CD4-positive, alpha-beta memory T cell (primary cell): ENCODE data around the gene EEF1AKMT4. TPM values are rescaled to one million over a fixed set of nuclear protein-coding genes. Genes with fewer than 3 reads are reported as not detected.
"Not testable (repeated sequence)": the region's sequence is repeated elsewhere in the genome, so short reads cannot be mapped to it uniquely, and the experiment has no call there.

Experiments
- CTCF ChIA-PET: fragments of 350-600 bp; sonication (Branson Sonifier 250); formaldehyde crosslinking; loops from one replicate; lab custom pipeline; 2021; ENCODE audit warnings: inconsistent platforms; ENCODE audit not compliant: partially characterized antibody; lab: Charles Lee
- POLR2A ChIA-PET: fragments of 350-600 bp; sonication (Branson Sonifier 250); formaldehyde crosslinking; loops from one replicate; lab custom pipeline; 2021; ENCODE audit not compliant: partially characterized antibody; lab: Charles Lee
- DNase-seq, 5 donors: peaks; one replicate each; pipeline versions ENCODE4 v3.0.0 to v3.0.0-alpha.2; 2020 to 2022; ENCODE audit warnings: mixed read lengths in 1 of 5
- H3K27ac ChIP-seq: one replicate; pipeline ENCODE4 v1.7.0; 2013; ENCODE audit warnings: low read depth, low read length
- H3K27me3 ChIP-seq: 2 replicates; pipeline ENCODE4 v1.7.0; 2013; ENCODE audit warnings: mild to moderate bottlenecking, low read length, moderate library complexity; ENCODE audit not compliant: insufficient read depth
- H3K36me3 ChIP-seq: 2 replicates; pipeline ENCODE4 v1.7.0; 2013; ENCODE audit warnings: mild to moderate bottlenecking, low read length, moderate library complexity; ENCODE audit not compliant: insufficient read depth
- H3K4me1 ChIP-seq: 2 replicates; pipeline ENCODE4 v1.7.0; 2013; ENCODE audit warnings: mild to moderate bottlenecking, low read length, moderate library complexity; ENCODE audit not compliant: insufficient read depth
- H3K4me3 ChIP-seq, 2 donors: one replicate each; pipeline ENCODE4 v1.7.0; 2013; ENCODE audit warnings: low read length in 2 of 2, mild to moderate bottlenecking in 1 of 2
- H3K9me3 ChIP-seq, 2 donors: one replicate each; pipeline ENCODE4 v1.7.0; 2013; ENCODE audit warnings: low read length in 2 of 2, control low read depth in 1 of 2; ENCODE audit not compliant: control insufficient read depth in 1 of 2
- H3K27ac Mint-ChIP-seq, 7 donors: one replicate each; pipeline ENCODE4 v1.8.0; 2020 to 2021; ENCODE audit warnings: mixed read lengths in 7 of 7, mild to moderate bottlenecking in 6 of 7, inconsistent platforms in 3 of 7, moderate library complexity in 3 of 7
- H3K27me3 Mint-ChIP-seq, 2 donors: one replicate each; pipeline ENCODE4 v1.8.0; 2020 to 2021; ENCODE audit warnings: mixed read lengths in 2 of 2
- H3K36me3 Mint-ChIP-seq, 2 donors: one replicate each; pipeline ENCODE4 v1.8.0; 2020 to 2021; ENCODE audit warnings: mixed read lengths in 2 of 2, inconsistent platforms in 1 of 2, mild to moderate bottlenecking in 1 of 2
- H3K4me1 Mint-ChIP-seq, 4 donors: one replicate each; pipeline ENCODE4 v1.8.0; 2020 to 2021; ENCODE audit warnings: mixed read lengths in 4 of 4, mild to moderate bottlenecking in 1 of 4
- H3K4me3 Mint-ChIP-seq, 8 donors: one replicate each; pipeline ENCODE4 v1.8.0; 2020 to 2021; ENCODE audit warnings: mixed read lengths in 8 of 8, mild to moderate bottlenecking in 7 of 8, moderate library complexity in 6 of 8, inconsistent platforms in 3 of 8
- H3K9me3 Mint-ChIP-seq, 8 donors: one replicate each; pipeline ENCODE4 v1.8.0; 2020 to 2021; ENCODE audit warnings: mixed read lengths in 8 of 8, mild to moderate bottlenecking in 5 of 8, inconsistent platforms in 3 of 8, moderate library complexity in 1 of 8
- intact Hi-C: fragments of 100-400 bp; cut with micrococcal nuclease; formaldehyde crosslinking; loops from one replicate; pipeline ENCODE4 v1.15.1; 2023
- polyA plus RNA-seq, 2 donors: library from polyadenylated mRNA; unstranded; fragments of 300-500 nt; fragmentation: Illumina TruSeq; gene quantifications; one replicate each; pipeline ENCODE4 v1.2.3, GENCODE V29; 2021
- total RNA-seq, 2 experiments: library from RNA; stranded (reverse); gene quantifications; one replicate each; pipeline ENCODE4 v1.2.3, GENCODE V29; 2021

EEF1AKMT4 gene
- total and polyA plus RNA-seq, 4 experiments from 2014 or later = 1.7 to 4.6 (median 2.9) TPM

GRCh38 chr3:184267249-184267648, 17.8 kb downstream of the EEF1AKMT4 start:
- DNase-seq, H3K36me3 Mint-ChIP-seq, H3K27me3 ChIP-seq, H3K27ac Mint-ChIP-seq, CTCF ChIA-PET, H3K27ac ChIP-seq, H3K36me3 ChIP-seq, H3K9me3 Mint-ChIP-seq, H3K4me3 ChIP-seq, H3K4me1 Mint-ChIP-seq, intact Hi-C loops, H3K4me3 Mint-ChIP-seq, H3K9me3 ChIP-seq, POLR2A ChIA-PET: not testable (repeated sequence)
- H3K4me1 ChIP-seq = peaks cover 11% of the 10 kb centered on the region
- peaks cover 8 to 20% of the 10 kb centered on the region in 2 donors for H3K27me3 Mint-ChIP-seq

- no peak overlapping the region for H3K27ac Mint-ChIP-seq
- H3K27ac ChIP-seq = no peak overlapping the region
- no peak overlapping the region for H3K4me3 Mint-ChIP-seq
- no peak overlapping the region for H3K4me3 ChIP-seq
- peaks cover 0 to 6% (median 5%) of the 10 kb centered on the region in 4 donors for H3K4me1 Mint-ChIP-seq
- CTCF ChIA-PET = interaction anchor here (0.6 to 1.1 kb wide), 2 partner anchors 12 to 45 kb away, joined by 3 to 5 read pairs; no protein-coding TSS in a partner anchor
- no peaks in the 10 kb centered on the region for H3K36me3 ChIP-seq
- peaks cover 25 to 35% of the 10 kb centered on the region in 2 donors for H3K27me3 Mint-ChIP-seq
- POLR2A ChIA-PET = no interaction called here
- no peaks in the 10 kb centered on the region for H3K4me1 ChIP-seq
- peaks cover 0 to 4% (median 0%) of the 10 kb centered on the region in 8 donors for H3K9me3 Mint-ChIP-seq
- no peaks in the 10 kb centered on the region for H3K9me3 ChIP-seq
- peaks cover 19% of the 10 kb centered on the region for H3K27me3 ChIP-seq
- peaks cover 0 to 6% of the 10 kb centered on the region in 2 donors for H3K36me3 Mint-ChIP-seq
- DNase-seq = no peak
- intact Hi-C loops = no loop called here
These were observed 22.8 kb downstream of the EEF1AKMT4 start for GRCh38 chr3:184272269-184272668.

DNA sequence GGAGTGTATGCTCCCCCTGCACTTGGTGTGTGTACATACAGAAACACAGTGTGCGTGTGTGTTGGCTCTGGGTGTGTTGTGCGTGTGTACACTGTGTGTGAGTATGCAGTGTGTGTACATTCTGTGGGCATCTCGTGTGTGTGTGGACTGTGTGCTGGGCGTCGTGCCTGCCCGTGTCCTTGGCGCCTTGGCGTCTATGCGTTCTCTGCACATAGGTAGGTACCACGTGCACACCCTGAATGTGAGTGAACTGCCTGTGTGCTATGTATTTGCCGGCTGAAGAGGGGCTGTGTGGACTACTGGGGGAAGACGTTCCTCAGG, 25.9 kb downstream of the EEF1AKMT4 start:
- ChIA-PET CTCF (no interaction called here), POLR2A (no interaction called here)
- H3K27ac ChIP-seq = no peak overlapping the region
- H3K9me3 ChIP-seq = no peaks in the 10 kb centered on the region
- DNase-seq = no peak
- H3K36me3 Mint-ChIP-seq = peaks cover 0 to 6% of the 10 kb centered on the region in 2 donors
- no peak overlapping the region for H3K27ac Mint-ChIP-seq
- intact Hi-C loops = no loop called here
- H3K9me3 Mint-ChIP-seq = peaks cover 0 to 2% (median 0%) of the 10 kb centered on the region in 8 donors
- peaks cover 29 to 43% of the 10 kb centered on the region in 2 donors for H3K27me3 Mint-ChIP-seq
- peaks cover 0 to 6% (median 5%) of the 10 kb centered on the region in 4 donors for H3K4me1 Mint-ChIP-seq
- no peaks in the 10 kb centered on the region for H3K4me1 ChIP-seq
- peaks cover 20% of the 10 kb centered on the region for H3K27me3 ChIP-seq
- H3K4me3 ChIP-seq = no peak overlapping the region
- no peaks in the 10 kb centered on the region for H3K36me3 ChIP-seq
- H3K4me3 Mint-ChIP-seq = peak overlapping the region in 4 of 8 donors; percentile 6 to 54 (median 38)

- H3K4me3 Mint-ChIP-seq = peak within 1 kb of the TSS in 5 of 8 donors; percentile 6 to 68 (median 40)
- POLR2A ChIA-PET = no interaction called here
- H3K4me3 ChIP-seq = no peak within 1 kb of the TSS
- H3K36me3 ChIP-seq = no peaks in the 10 kb centered on the region
- H3K27me3 ChIP-seq = peaks cover 20% of the 10 kb centered on the region
- intact Hi-C loops = no loop called here
- peaks cover 29 to 43% of the 10 kb centered on the region in 2 donors for H3K27me3 Mint-ChIP-seq
- no peaks in the 10 kb centered on the region for H3K9me3 ChIP-seq
- H3K27ac Mint-ChIP-seq = no peak within 1 kb of the TSS
- no peaks in the 10 kb centered on the region for H3K4me1 ChIP-seq
- CTCF ChIA-PET = interaction anchor here (0.6 kb wide), 1 partner anchor 357 kb away, joined by 3 read pairs; no protein-coding TSS in a partner anchor
- peaks cover 0 to 2% (median 0%) of the 10 kb centered on the region in 8 donors for H3K9me3 Mint-ChIP-seq
- H3K27ac ChIP-seq = no peak within 1 kb of the TSS
- H3K36me3 Mint-ChIP-seq = peaks cover 0 to 6% of the 10 kb centered on the region in 2 donors
- no peak for DNase-seq
- peaks cover 0 to 6% (median 5%) of the 10 kb centered on the region in 4 donors for H3K4me1 Mint-ChIP-seq
These were observed 26.8 kb downstream of the EEF1AKMT4 start, which contains the start of gene ECE2 for GRCh38 chr3:184275961-184276910. ECE2 (plus strand) TSS chr3:184276022; CDS start chr3:184276154, 132 bp downstream.

GRCh38 chr3:184277366-184277765, 27.9 kb downstream of the EEF1AKMT4 start:
- peaks cover 0 to 6% of the 10 kb centered on the region in 2 donors for H3K36me3 Mint-ChIP-seq
- ChIA-PET CTCF (no interaction called here), POLR2A (no interaction called here)
- peaks cover 0 to 6% (median 5%) of the 10 kb centered on the region in 4 donors for H3K4me1 Mint-ChIP-seq
- H3K9me3 Mint-ChIP-seq = peaks cover 0 to 2% (median 0%) of the 10 kb centered on the region in 8 donors
- no peak overlapping the region for H3K4me3 ChIP-seq
- H3K27ac ChIP-seq = no peak overlapping the region
- H3K4me3 Mint-ChIP-seq = no peak overlapping the region
- no peak for DNase-seq
- H3K9me3 ChIP-seq = no peaks in the 10 kb centered on the region
- peaks cover 20% of the 10 kb centered on the region for H3K27me3 ChIP-seq
- peaks cover 27 to 39% of the 10 kb centered on the region in 2 donors for H3K27me3 Mint-ChIP-seq
- no peak overlapping the region for H3K27ac Mint-ChIP-seq
- H3K36me3 ChIP-seq = no peaks in the 10 kb centered on the region
- H3K4me1 ChIP-seq = no peaks in the 10 kb centered on the region
- intact Hi-C loops = no loop called here

DNA sequence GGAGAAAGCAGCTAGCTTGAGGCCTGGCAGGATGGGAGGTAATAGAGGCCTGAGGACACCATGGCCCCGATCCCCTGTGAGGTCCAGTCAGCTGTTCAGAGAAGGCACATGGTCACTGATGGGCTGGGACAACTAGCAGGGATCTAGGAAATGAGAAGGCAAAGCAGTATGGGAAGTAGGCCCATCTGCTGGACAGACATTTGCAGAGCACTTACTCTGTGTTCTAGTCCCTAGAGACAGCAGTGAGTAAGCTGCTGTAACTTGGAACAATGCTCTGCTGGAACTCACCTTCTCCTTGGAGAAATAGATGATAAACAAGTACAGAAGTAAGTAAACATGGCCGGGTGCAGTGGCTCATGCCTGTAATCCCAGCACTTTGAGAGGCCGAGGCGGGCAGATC, 33.5 kb downstream of the EEF1AKMT4 start:
- peaks cover 3% of the 10 kb centered on the region for H3K27me3 ChIP-seq
- no peak overlapping the region for H3K27ac Mint-ChIP-seq
- ChIA-PET POLR2A (interaction anchor here (0.6 kb wide), 1 partner anchor 36 kb away, joined by 4 read pairs; no protein-coding TSS in a partner anchor), CTCF (interaction anchor here (1.1 kb wide), 1 partner anchor 8 kb away, joined by 3 read pairs; no protein-coding TSS in a partner anchor)
- no peaks in the 10 kb centered on the region for H3K9me3 ChIP-seq
- no peaks in the 10 kb centered on the region for H3K4me1 Mint-ChIP-seq
- DNase-seq = no peak
- H3K4me3 Mint-ChIP-seq = no peak overlapping the region
- H3K9me3 Mint-ChIP-seq = peaks cover 0 to 2% (median 0%) of the 10 kb centered on the region in 8 donors
- no peaks in the 10 kb centered on the region for H3K36me3 Mint-ChIP-seq
- H3K4me3 ChIP-seq = no peak overlapping the region
- intact Hi-C loops = no loop called here
- no peaks in the 10 kb centered on the region for H3K36me3 ChIP-seq
- H3K4me1 ChIP-seq = no peaks in the 10 kb centered on the region
- no peak overlapping the region for H3K27ac ChIP-seq
- H3K27me3 Mint-ChIP-seq = peaks cover 8 to 22% of the 10 kb centered on the region in 2 donors

DNA sequence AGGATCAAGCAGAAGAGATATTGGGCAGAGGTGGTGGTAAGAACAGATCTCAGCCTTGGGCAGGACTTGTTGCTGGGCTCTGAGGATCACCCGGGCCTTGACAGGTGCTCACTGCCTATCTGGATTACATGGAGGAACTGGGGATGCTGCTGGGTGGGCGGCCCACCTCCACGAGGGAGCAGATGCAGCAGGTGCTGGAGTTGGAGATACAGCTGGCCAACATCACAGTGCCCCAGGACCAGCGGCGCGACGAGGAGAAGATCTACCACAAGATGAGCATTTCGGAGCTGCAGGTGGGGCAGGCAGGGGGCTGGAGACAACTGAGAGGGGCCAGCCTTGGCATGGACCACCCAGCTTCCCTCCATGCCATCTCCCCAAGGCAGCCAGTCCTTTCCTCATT, 34.2 kb downstream of the EEF1AKMT4 start:
- DNase-seq = no peak
- Histone ChIP-seq H3K27ac (no peak overlapping the region), H3K9me3 (no peaks in the 10 kb centered on the region), H3K4me3 (no peak overlapping the region), H3K27me3 (peaks cover 3% of the 10 kb centered on the region), H3K4me1 (no peaks in the 10 kb centered on the region), H3K36me3 (no peaks in the 10 kb centered on the region)
- ChIA-PET CTCF (interaction anchor here (1.0 to 4.0 kb wide), 2 partner anchors 11 to 56 kb away, joined by 3 to 21 read pairs; no protein-coding TSS in a partner anchor), POLR2A (interaction anchor here (0.6 kb wide), 1 partner anchor 37 kb away, joined by 4 read pairs; no protein-coding TSS in a partner anchor)
- no peaks in the 10 kb centered on the region for H3K36me3 Mint-ChIP-seq
- intact Hi-C loops = loop anchor here (1.0 kb wide), 1 partner anchor 56 kb away; no protein-coding TSS in a partner anchor
- peaks cover 6 to 18% of the 10 kb centered on the region in 2 donors for H3K27me3 Mint-ChIP-seq
- H3K27ac Mint-ChIP-seq = no peak overlapping the region
- no peak overlapping the region for H3K4me3 Mint-ChIP-seq
- H3K9me3 Mint-ChIP-seq = peaks cover 0 to 2% (median 0%) of the 10 kb centered on the region in 8 donors
- no peaks in the 10 kb centered on the region for H3K4me1 Mint-ChIP-seq
